Gastroesophageal sphincter (tissue), 3 donors: ENCODE results near the gene RELL1.

Experiments used
- CTCF ChIP-seq, 4 experiments: fragments of 200-600 bp in 2 of 4; fragments of 450-650 bp in 2 of 4; sonication (generic) in 1 of 4; IDR thresholded peaks; one replicate each; pipeline ENCODE4 v1.5.1; 2017 to 2019; ENCODE audit warnings: antibody characterized with exemption in 4 of 4, mild to moderate bottlenecking in 2 of 4, moderate library complexity in 2 of 4
- POLR2A ChIP-seq, 2 donors: fragments of 450-650 bp; IDR thresholded peaks; one replicate each; pipeline ENCODE4 v1.6.1; 2017; ENCODE audit warnings: antibody characterized with exemption in 2 of 2, mild to moderate bottlenecking in 2 of 2, moderate library complexity in 1 of 2

GRCh38 chr4:37609626-37610025 is 76.5 kb downstream of the RELL1 start:
- no peak for TF ChIP-seq POLR2A (IDR thresholded peaks at IDR 0.05)
- no peak for TF ChIP-seq CTCF (IDR thresholded peaks at IDR 0.05)
